Adipose tissue (tissue), 3 donors: Measurements from ENCODE around the gene VEGFA. TPM values are rescaled to one million over a fixed set of nuclear protein-coding genes. Genes with fewer than 3 reads are reported as not detected.

Experiments
- H3K27ac ChIP-seq: one replicate; pipeline ENCODE4 v1.5.1; 2013; ENCODE audit warnings: low read depth, low read length
- WGBS, 3 donors: extraction: QIAGEN DNeasy Blood & Tissue Kit; methylation state at CpG; one replicate each; pipeline ENCODE4 v1.1.7; 2013; 5-methylcytosine and 5-hydroxymethylcytosine counted together
- polyA plus RNA-seq, 3 donors: library from polyadenylated mRNA; stranded (reverse); fragments of 200-250 nt; gene quantifications; one replicate each; pipeline ENCODE4 v1.2.3, GENCODE V29; 2013
- donor health status: healthy with polysubstance abuse.
- donor health status: Bipolar disorder and iron deficiency.
- donor health status: healthy.

Gene VEGFA
- polyA plus RNA-seq, 3 donors, result 67.5 to 260 (median 90.8) TPM

- 79 to 91% (median 90%) methylated on average over 5 of the region's 5 CpGs for WGBS, 3 donors
- no peak overlapping the region for H3K27ac ChIP-seq
Measured at GRCh38 chr6:43793154-43793874, 23.3 kb downstream of the VEGFA start.

- H3K27ac ChIP-seq, result no peak overlapping the region
- 64 to 72% (median 69%) methylated on average over 9 of the region's 9 CpGs for WGBS, 3 donors
Measured at GRCh38 chr6:43793875-43794242, 23.8 kb downstream of the VEGFA start.

GRCh38 chr6:43795421-43795820 lies 25.4 kb downstream of the VEGFA start:
- 54 to 89% (median 63%) methylated on average over 8 of the region's 8 CpGs for WGBS, 3 donors
- H3K27ac ChIP-seq, result no peak overlapping the region

GRCh38 chr6:43796168-43796567 lies 26.2 kb downstream of the VEGFA start:
- 63 to 72% (median 68%) methylated on average over 5 of the region's 5 CpGs for WGBS, 3 donors

GRCh38 chr6:43796903-43797890 lies 27.2 kb downstream of the VEGFA start:
- no peak overlapping the region for H3K27ac ChIP-seq
- 66 to 90% (median 69%) methylated on average over 11 of the region's 11 CpGs for WGBS, 3 donors

More at GRCh38 chr6:43796168-43796567, 26.2 kb downstream of the VEGFA start:
- H3K27ac ChIP-seq, result no peak overlapping the region

GRCh38 chr6:43797919-43798318 lies 27.9 kb downstream of the VEGFA start:
- H3K27ac ChIP-seq, result no peak overlapping the region
- 83 to 91% (median 91%) methylated on average over 11 of the region's 11 CpGs for WGBS, 3 donors

- WGBS, 3 donors, result 55 to 56% (median 56%) methylated on average over 10 of the region's 10 CpGs
- H3K27ac ChIP-seq, result no peak overlapping the region
Measured at GRCh38 chr6:43798688-43799444, 28.9 kb downstream of the VEGFA start.

- no peak overlapping the region for H3K27ac ChIP-seq
- WGBS, 3 donors, result 60 to 73% (median 68%) methylated on average over 6 of the region's 6 CpGs
Measured at GRCh38 chr6:43799551-43800297, 29.7 kb downstream of the VEGFA start.

- WGBS, 3 donors, result 52 to 66% (median 59%) methylated on average over 3 of the region's 3 CpGs
- H3K27ac ChIP-seq, result no peak overlapping the region
Measured at GRCh38 chr6:43800298-43800623, 30.2 kb downstream of the VEGFA start.

GRCh38 chr6:43800746-43801494 lies 30.9 kb downstream of the VEGFA start:
- WGBS, 3 donors, result 82 to 86% (median 86%) methylated on average over 10 of the region's 10 CpGs
- H3K27ac ChIP-seq, result no peak overlapping the region

- no peak overlapping the region for H3K27ac ChIP-seq
- 50 to 69% (median 51%) methylated on average over 16 of the region's 16 CpGs for WGBS, 3 donors
Measured at GRCh38 chr6:43801495-43802181, 31.6 kb downstream of the VEGFA start.

GRCh38 chr6:43803055-43803782 lies 33.2 kb downstream of the VEGFA start:
- 49 to 55% (median 53%) methylated on average over 6 of the region's 6 CpGs for WGBS, 3 donors
- H3K27ac ChIP-seq, result no peak overlapping the region

- WGBS, 3 donors, result 56 to 60% (median 58%) methylated on average over 2 of the region's 2 CpGs
- H3K27ac ChIP-seq, result no peak overlapping the region
Measured at GRCh38 chr6:43803783-43804549, 34.0 kb downstream of the VEGFA start.

- H3K27ac ChIP-seq, result no peak overlapping the region
- WGBS, 3 donors, result 38 to 92% (median 84%) methylated on average over 4 of the region's 4 CpGs
Measured at GRCh38 chr6:43804550-43805223, 34.7 kb downstream of the VEGFA start.

- H3K27ac ChIP-seq, result no peak overlapping the region
- 53 to 88% (median 78%) methylated on average over 5 of the region's 5 CpGs for WGBS, 3 donors
Measured at GRCh38 chr6:43805699-43806042, 35.7 kb downstream of the VEGFA start.
